PFSK-1 (cell line): ENCODE data around the gene LTBP2.

Experiments
- FOXP2 ChIP-seq: optimal IDR thresholded peaks from 2 replicates; pipeline ENCODE3; 2011; ENCODE audit warnings: borderline replicate concordance, control low read depth, inconsistent platforms; ENCODE audit not compliant: insufficient read depth; ENCODE audit errors: extremely low read length, extremely low read depth
- POLR2AphosphoS5 ChIP-seq: IDR thresholded peaks from 2 replicates; pipeline ENCODE4 v1.6.1; 2012; ENCODE audit warnings: low read depth, mild to moderate bottlenecking, control low read depth, low read length, moderate library complexity

DNA sequence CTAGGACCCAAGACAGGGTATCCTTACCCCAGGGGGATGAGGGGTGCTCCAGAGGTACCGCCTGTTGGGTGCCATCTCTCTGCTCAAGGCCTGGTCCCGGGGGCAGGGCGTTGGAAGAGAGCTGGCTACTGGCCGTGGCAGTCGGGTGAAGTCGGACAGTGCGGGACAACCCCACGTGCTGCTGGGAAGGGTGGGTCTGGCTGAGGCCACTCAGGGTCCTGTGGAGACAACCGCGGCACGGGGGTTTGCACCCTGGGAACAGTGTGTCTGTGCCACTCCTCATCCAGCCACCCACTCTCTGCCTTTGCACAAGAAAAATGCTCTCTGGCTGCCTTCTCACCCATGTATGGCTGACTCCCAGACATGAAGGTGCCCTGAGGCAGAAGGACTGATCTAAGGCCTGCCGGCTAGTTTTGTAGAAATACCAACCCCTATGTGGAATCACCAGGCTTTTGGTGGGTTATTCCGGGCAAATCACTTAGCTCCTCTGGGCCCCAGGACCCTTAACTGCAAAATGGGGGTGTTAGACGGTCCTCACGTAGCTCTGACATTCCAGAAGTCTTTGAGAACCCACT is 56.5 kb downstream of the LTBP2 start:
- TF ChIP-seq POLR2AphosphoS5 = no peak
- TF ChIP-seq FOXP2 = no peak
